Activated naive CD8-positive, alpha-beta T cell treated with anti-CD3 and anti-CD28 coated beads, Interleukin-2, amount 10 ng/mL, durations not matched to agents 7 days and 5 days (primary cell): ENCODE data around the gene C12orf43. TPM values are rescaled to one million over a fixed set of nuclear protein-coding genes. Genes with fewer than 3 reads are reported as not detected.
A peak's percentile ranks its signal among the peaks of the same experiment; 100 is the strongest.
"Not testable (repeated sequence)": the region's sequence is repeated elsewhere in the genome, so short reads cannot be mapped to it uniquely, and the experiment has no call there.

Experiments used
- ATAC-seq: fragments of 150-1000 bp; cut with Tn5 transposase; one replicate; pipeline ENCODE4 v1.10.0; 2021; ENCODE audit warnings: low read depth, moderate library complexity
- POLR2A ChIA-PET: fragments of 350-600 bp; sonication (Branson Sonifier 250); formaldehyde crosslinking; loops from one replicate; lab custom pipeline; 2021; ENCODE audit warnings: antibody characterized with exemption; lab: Charles Lee
- DNase-seq: peaks from one replicate; pipeline ENCODE4 v3.0.0; 2021
- H3K27ac Mint-ChIP-seq: one replicate; pipeline ENCODE4 v1.8.0; 2022; ENCODE audit warnings: mild to moderate bottlenecking, mixed read lengths
- H3K27me3 Mint-ChIP-seq: one replicate; pipeline ENCODE4 v1.8.0; 2022; ENCODE audit warnings: mild to moderate bottlenecking, moderate library complexity, mixed read lengths
- H3K36me3 Mint-ChIP-seq: one replicate; pipeline ENCODE4 v1.8.0; 2021; ENCODE audit warnings: mild to moderate bottlenecking, mixed read lengths
- H3K4me1 Mint-ChIP-seq: one replicate; pipeline ENCODE4 v1.8.0; 2021; ENCODE audit warnings: mixed read lengths
- H3K4me3 Mint-ChIP-seq: one replicate; pipeline ENCODE4 v1.8.0; 2022; ENCODE audit warnings: mild to moderate bottlenecking, moderate library complexity, mixed read lengths
- H3K9me3 Mint-ChIP-seq: one replicate; pipeline ENCODE4 v1.8.0; 2021; ENCODE audit warnings: mixed read lengths
- total RNA-seq, 2 experiments: library from RNA; stranded (reverse); gene quantifications; one replicate each; pipeline ENCODE4 v1.2.3, GENCODE V29; 2021

The C12orf43 gene, protein sequence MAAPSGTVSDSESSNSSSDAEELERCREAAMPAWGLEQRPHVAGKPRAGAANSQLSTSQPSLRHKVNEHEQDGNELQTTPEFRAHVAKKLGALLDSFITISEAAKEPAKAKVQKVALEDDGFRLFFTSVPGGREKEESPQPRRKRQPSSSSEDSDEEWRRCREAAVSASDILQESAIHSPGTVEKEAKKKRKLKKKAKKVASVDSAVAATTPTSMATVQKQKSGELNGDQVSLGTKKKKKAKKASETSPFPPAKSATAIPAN
- total RNA-seq = 10 to 100 TPM; 15.7 to 16.1 TPM

- Mint-ChIP-seq H3K9me3 (no peaks in the 10 kb centered on the region), H3K27me3 (no peaks in the 10 kb centered on the region), H3K27ac (peak within 1 kb of the TSS; percentile 96), H3K4me1 (peaks cover 11% of the 10 kb centered on the region), H3K36me3 (peaks cover 24% of the 10 kb centered on the region), H3K4me3 (peak within 1 kb of the TSS; percentile 100)
- DNase-seq = peak; percentile 86
- peak; percentile 94 for ATAC-seq
- POLR2A ChIA-PET = no interaction called here
These were observed at the start of gene C12orf43 for GRCh38 chr12:121015825-121016766. C12orf43 (minus strand) TSS chr12:121016487; CDS start chr12:121016474, 13 bp downstream.

GRCh38 chr12:121065345-121065744 is 49.1 kb upstream of the C12orf43 start:
- Mint-ChIP-seq H3K9me3 (no peaks in the 10 kb centered on the region), H3K27ac (no peak overlapping the region), H3K4me3 (no peak overlapping the region), H3K4me1 (peaks cover 12% of the 10 kb centered on the region), H3K36me3 (no peaks in the 10 kb centered on the region), H3K27me3 (peaks cover 2% of the 10 kb centered on the region)
- no peak for DNase-seq
- ATAC-seq = no peak
- POLR2A ChIA-PET = interaction anchor here (0.7 to 1.8 kb wide), 3 partner anchors 27 to 416 kb away, joined by 3 to 9 read pairs (median 3); no protein-coding TSS in a partner anchor

DNA sequence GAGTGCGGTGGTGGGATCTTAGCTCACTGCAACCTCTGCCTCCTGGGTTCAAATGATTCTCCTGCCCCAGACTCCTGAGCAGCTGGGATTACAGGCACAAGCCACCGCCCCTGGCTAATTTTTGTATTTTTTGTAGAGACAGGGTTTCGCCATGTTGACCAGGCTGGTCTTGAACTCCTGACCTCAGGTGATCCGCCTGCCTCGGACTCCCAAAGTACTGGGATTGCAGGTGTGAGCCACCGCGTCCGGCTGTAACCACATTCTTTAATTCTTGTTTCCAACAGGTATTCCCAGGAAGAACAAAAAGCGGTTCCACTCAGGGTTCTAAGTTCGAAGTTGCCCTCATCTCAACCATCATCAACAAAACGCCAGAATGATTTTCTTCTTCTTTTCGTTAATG is 48.3 kb upstream of the C12orf43 start:
- H3K27ac Mint-ChIP-seq, H3K9me3 Mint-ChIP-seq, DNase-seq, H3K27me3 Mint-ChIP-seq, H3K36me3 Mint-ChIP-seq, ATAC-seq, H3K4me3 Mint-ChIP-seq: not testable (repeated sequence)
- H3K4me1 Mint-ChIP-seq = peaks cover 16% of the 10 kb centered on the region
- POLR2A ChIA-PET = interaction anchor here (0.6 to 1.8 kb wide), 4 partner anchors 26 to 615 kb away, joined by 3 to 9 read pairs (median 4); no protein-coding TSS in a partner anchor

GRCh38 chr12:121064116-121064515 is 47.8 kb upstream of the C12orf43 start:
- Mint-ChIP-seq H3K9me3 (no peaks in the 10 kb centered on the region), H3K27ac (no peak overlapping the region), H3K4me3 (no peak overlapping the region), H3K4me1 (peaks cover 20% of the 10 kb centered on the region), H3K27me3 (peaks cover 4% of the 10 kb centered on the region), H3K36me3 (no peaks in the 10 kb centered on the region)
- no peak for ATAC-seq
- DNase-seq = no peak
- POLR2A ChIA-PET = interaction anchor here (0.6 to 1.8 kb wide), 3 partner anchors 29 to 615 kb away, joined by 3 to 9 read pairs (median 4); no protein-coding TSS in a partner anchor

- POLR2A ChIA-PET = no interaction called here
- no peak overlapping the region for H3K27ac Mint-ChIP-seq
- no peak overlapping the region for H3K4me3 Mint-ChIP-seq
- H3K4me1 Mint-ChIP-seq = peaks cover 23% of the 10 kb centered on the region
- DNase-seq (no peak), ATAC-seq (no peak)
- H3K27me3 Mint-ChIP-seq = peaks cover 5% of the 10 kb centered on the region
- no peaks in the 10 kb centered on the region for H3K36me3 Mint-ChIP-seq
- H3K9me3 Mint-ChIP-seq = no peaks in the 10 kb centered on the region
These were observed 46.2 kb upstream of the C12orf43 start for GRCh38 chr12:121062391-121063045.

GRCh38 chr12:121061831-121062230 is 45.5 kb upstream of the C12orf43 start:
- H3K27me3 Mint-ChIP-seq = peaks cover 5% of the 10 kb centered on the region
- H3K9me3 Mint-ChIP-seq = no peaks in the 10 kb centered on the region
- H3K36me3 Mint-ChIP-seq = no peaks in the 10 kb centered on the region
- DNase-seq = no peak
- no peak overlapping the region for H3K27ac Mint-ChIP-seq
- H3K4me1 Mint-ChIP-seq = peaks cover 23% of the 10 kb centered on the region
- POLR2A ChIA-PET = interaction anchor here (2.5 to 3.8 kb wide), 2 partner anchors 31 to 34 kb away, joined by 10 to 18 read pairs; no protein-coding TSS in a partner anchor
- no peak for ATAC-seq
- H3K4me3 Mint-ChIP-seq = no peak overlapping the region

DNA sequence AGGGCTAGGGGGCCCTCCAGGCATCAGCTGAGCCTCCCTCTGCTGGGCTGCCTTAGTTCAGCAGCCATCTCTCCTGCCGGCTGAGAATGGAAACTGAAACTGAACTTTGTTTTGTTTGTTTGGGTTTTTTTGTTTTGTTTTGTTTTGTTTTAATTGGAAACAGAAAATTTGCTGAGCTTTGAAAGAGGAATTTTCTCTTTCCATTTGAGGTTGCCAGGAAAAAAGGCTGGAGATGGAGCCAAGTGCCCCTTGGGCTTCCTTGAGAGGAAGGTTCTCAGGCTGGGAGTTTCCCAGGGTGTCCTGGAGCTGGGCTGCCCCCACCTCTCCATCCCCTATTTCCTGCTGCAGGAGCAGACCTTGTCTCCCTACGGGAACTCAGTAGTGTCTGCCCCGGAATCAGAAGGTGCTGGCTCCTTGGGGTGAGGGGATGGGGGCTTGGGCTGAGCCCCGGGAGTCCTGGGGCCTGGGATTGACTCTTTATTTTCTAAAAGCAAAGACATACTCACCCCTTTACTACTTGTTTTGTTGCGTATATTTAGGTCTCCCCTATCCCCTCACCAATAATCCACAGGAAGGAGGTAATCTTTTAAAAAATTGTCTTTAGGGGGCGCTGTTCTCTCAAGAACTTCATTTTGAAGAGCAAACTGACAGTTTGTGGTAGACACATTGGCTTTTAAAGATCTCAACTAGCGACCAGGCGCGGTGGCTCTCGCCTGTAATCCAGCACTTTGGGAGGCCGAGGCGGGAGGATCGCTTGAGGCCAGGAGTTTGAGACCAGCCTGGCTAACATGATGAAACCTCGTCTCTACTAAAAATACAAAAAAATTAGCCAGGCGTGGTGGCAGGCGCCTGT is 44.1 kb upstream of the C12orf43 start:
- H3K36me3 Mint-ChIP-seq = no peaks in the 10 kb centered on the region
- H3K27me3 Mint-ChIP-seq = peaks cover 3% of the 10 kb centered on the region
- no peaks in the 10 kb centered on the region for H3K9me3 Mint-ChIP-seq
- H3K4me3 Mint-ChIP-seq = peak overlapping the region; percentile 88
- H3K4me1 Mint-ChIP-seq = peaks cover 21% of the 10 kb centered on the region
- peak overlapping the region; percentile 99 for H3K27ac Mint-ChIP-seq
- ATAC-seq (peak; percentile 96), DNase-seq (peak; percentile 66)
- POLR2A ChIA-PET = interaction anchor here (0.5 to 3.8 kb wide), 18 partner anchors 9 to 1053 kb away, joined by 3 to 35 read pairs (median 6); partner anchors contain the start of gene OASL

DNA sequence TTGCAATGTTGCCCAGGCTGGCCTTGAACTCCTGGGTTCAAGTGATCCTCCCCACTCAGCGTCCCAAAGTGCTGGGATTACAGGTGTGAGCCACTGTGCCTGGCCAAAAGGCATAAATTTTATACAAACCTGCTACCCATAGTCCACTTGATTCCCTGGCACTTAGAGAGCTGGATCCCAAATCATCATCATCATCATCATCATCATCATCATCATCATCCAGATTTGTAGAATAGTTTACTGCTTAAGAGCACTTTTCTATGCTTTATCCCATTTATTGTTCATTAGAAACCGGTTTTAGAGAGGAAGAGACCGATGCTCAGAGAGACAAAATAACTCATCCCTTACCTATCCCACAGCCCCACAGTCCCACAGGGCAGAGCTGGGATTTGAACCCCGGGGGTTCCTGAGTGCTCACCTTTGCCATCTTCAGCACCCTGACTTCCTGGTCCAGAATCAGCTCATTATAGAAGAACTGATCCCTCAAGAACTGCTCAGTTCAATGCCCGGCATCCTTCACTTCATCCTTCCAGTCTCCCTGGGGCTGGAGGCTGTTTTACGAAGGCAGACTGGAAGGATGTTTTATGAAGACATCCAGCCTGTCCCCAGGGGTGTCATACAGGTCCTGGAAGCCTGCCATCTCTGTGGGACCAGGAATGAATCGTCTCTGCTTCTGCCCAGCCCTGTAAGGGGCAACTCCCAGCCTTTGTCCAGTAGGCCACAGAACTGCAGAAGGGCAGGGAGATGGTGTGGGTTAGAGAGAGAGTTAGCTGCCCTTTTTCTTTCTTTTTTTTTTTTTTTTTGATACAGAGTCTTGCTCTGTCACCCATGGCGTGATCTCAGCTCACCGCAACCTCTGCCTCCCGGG is 43.0 kb upstream of the C12orf43 start:
- no peak for DNase-seq
- POLR2A ChIA-PET = interaction anchor here (0.7 to 3.8 kb wide), 16 partner anchors 7 to 180 kb away, joined by 3 to 35 read pairs (median 4); partner anchors contain the start of gene OASL
- H3K36me3 Mint-ChIP-seq = no peaks in the 10 kb centered on the region
- peaks cover 3% of the 10 kb centered on the region for H3K27me3 Mint-ChIP-seq
- ATAC-seq = no peak
- H3K4me1 Mint-ChIP-seq = peaks cover 16% of the 10 kb centered on the region
- H3K4me3 Mint-ChIP-seq = peak overlapping the region; percentile 88
- H3K27ac Mint-ChIP-seq = peak overlapping the region; percentile 99
- H3K9me3 Mint-ChIP-seq = no peaks in the 10 kb centered on the region

DNA sequence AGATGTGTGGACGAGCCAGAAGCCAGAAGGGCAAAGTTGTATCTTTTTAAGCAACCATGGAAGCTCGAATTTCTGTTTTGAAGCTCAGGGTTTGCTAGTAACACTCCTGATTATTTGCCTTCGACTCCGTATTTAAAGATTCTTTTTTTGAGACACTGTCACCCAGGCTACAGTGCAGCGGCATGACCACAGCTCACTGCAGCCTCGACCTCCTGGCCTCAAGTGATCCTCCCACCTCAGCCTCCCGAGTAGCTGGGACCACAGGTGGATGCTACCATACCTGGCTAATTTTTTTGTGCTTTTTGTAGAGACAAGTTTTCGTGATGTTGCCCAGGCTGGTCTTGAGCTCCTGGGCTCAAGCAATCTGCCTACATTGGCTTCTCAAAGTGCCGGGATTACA is 41.5 kb upstream of the C12orf43 start:
- POLR2A ChIA-PET = interaction anchor here (1.5 kb wide), 1 partner anchor 19 kb away, joined by 8 read pairs; the partner anchor contains the start of gene OASL
- Mint-ChIP-seq H3K27me3 (peaks cover 3% of the 10 kb centered on the region), H3K4me1 (peaks cover 16% of the 10 kb centered on the region), H3K9me3 (no peaks in the 10 kb centered on the region), H3K36me3 (no peaks in the 10 kb centered on the region), H3K4me3 (no peak overlapping the region), H3K27ac (no peak overlapping the region)
- DNase-seq (no peak), ATAC-seq (no peak)

DNA sequence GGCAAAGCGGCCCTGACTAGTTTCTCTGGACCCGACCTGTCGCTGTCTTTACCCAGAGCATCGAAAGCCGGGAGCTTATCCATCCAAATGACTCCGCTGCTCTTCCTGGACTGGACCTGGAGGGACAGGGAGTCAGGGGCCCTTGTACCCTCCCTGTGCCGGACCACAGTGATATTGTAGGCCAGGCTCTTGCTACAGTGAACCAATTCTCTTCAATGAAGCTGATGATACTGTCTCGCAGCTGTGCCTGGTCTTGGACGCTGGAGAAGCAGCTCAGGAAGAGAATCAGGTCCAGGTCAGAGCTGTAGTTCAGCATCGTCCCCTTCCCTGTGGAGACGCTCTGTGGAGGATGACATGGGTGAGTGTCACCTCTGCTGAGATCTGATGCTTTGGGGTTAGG is 37.4 kb upstream of the C12orf43 start:
- no peak overlapping the region for H3K27ac Mint-ChIP-seq
- DNase-seq (no peak), ATAC-seq (no peak)
- POLR2A ChIA-PET = no interaction called here
- no peaks in the 10 kb centered on the region for H3K36me3 Mint-ChIP-seq
- no peaks in the 10 kb centered on the region for H3K9me3 Mint-ChIP-seq
- H3K4me3 Mint-ChIP-seq = no peak overlapping the region
- H3K4me1 Mint-ChIP-seq = peaks cover 2% of the 10 kb centered on the region
- H3K27me3 Mint-ChIP-seq = no peaks in the 10 kb centered on the region

GRCh38 chr12:121050725-121051124 is 34.4 kb upstream of the C12orf43 start:
- Mint-ChIP-seq H3K4me1 (peaks cover 4% of the 10 kb centered on the region), H3K27ac (no peak overlapping the region), H3K9me3 (no peaks in the 10 kb centered on the region), H3K4me3 (no peak overlapping the region), H3K36me3 (no peaks in the 10 kb centered on the region), H3K27me3 (no peaks in the 10 kb centered on the region)
- no peak for DNase-seq
- POLR2A ChIA-PET = interaction anchor here (1.0 to 1.3 kb wide), 2 partner anchors 14 to 49 kb away, joined by 3 to 4 read pairs; no protein-coding TSS in a partner anchor
- ATAC-seq = no peak
